Neural cell (in vitro differentiated cells): ENCODE data around the gene NIPA2. TPM values are rescaled to one million over a fixed set of nuclear protein-coding genes. Genes with fewer than 3 reads are reported as not detected.

ENCODE experiments used
- H2AFZ ChIP-seq: fragments of 200-600, 300-800 bp; sonication (generic), shearing (Covaris generic); 2 replicates; pipeline ENCODE4 v1.6.0; 2014; ENCODE audit warnings: low read depth, mild to moderate bottlenecking, antibody characterized with exemption, low read length, moderate library complexity
- H3F3A ChIP-seq: fragments of 200-600 bp; shearing (Covaris generic); 2 replicates; pipeline ENCODE4 v1.6.1; 2016; ENCODE audit warnings: mild to moderate bottlenecking, moderate library complexity, mixed read lengths, antibody characterized with exemption, low read length; ENCODE audit not compliant: insufficient read depth, poor library complexity, severe bottlenecking
- H3K27ac ChIP-seq: fragments of 200-600, 300-800 bp; sonication (generic), shearing (Covaris generic); 2 replicates; pipeline ENCODE4 v1.5.1; 2014; ENCODE audit warnings: mild to moderate bottlenecking, low read length, moderate library complexity
- H3K27me3 ChIP-seq: fragments of 300-800, 200-600 bp; sonication (generic), shearing (Covaris generic); 2 replicates; pipeline ENCODE4 v1.6.0; 2014; ENCODE audit warnings: mild to moderate bottlenecking, low read depth, low read length, moderate library complexity; ENCODE audit not compliant: insufficient read depth
- H3K36me3 ChIP-seq: fragments of 300-800, 200-600 bp; sonication (generic), shearing (Covaris generic); 2 replicates; pipeline ENCODE4 v1.5.1; 2014; ENCODE audit warnings: mild to moderate bottlenecking, antibody characterized with exemption, low read length, moderate library complexity; ENCODE audit not compliant: insufficient read depth
- H3K4me2 ChIP-seq: fragments of 300-800, 200-600 bp; sonication (generic), shearing (Covaris generic); 2 replicates; pipeline ENCODE4 v1.6.0; 2014; ENCODE audit warnings: mild to moderate bottlenecking, low read length
- H3K4me3 ChIP-seq: fragments of 300-800, 200-600 bp; sonication (generic), shearing (Covaris generic); 2 replicates; pipeline ENCODE4 v1.5.1; 2014; ENCODE audit warnings: mild to moderate bottlenecking, low read length, moderate library complexity
- H3K79me2 ChIP-seq: fragments of 200-600 bp; shearing (Covaris generic); replicated peaks from 2 replicates; pipeline ENCODE4 v1.6.0; 2014; ENCODE audit warnings: mild to moderate bottlenecking, low read length, moderate library complexity; ENCODE audit not compliant: insufficient read depth
- H3K9ac ChIP-seq: fragments of 300-800, 200-600 bp; sonication (generic), shearing (Covaris generic); 2 replicates; pipeline ENCODE4 v1.6.1; 2016; ENCODE audit warnings: mild to moderate bottlenecking, low read length, mixed read lengths
- H3K9me2 ChIP-seq: fragments of 200-600 bp; shearing (Covaris generic); 2 replicates; pipeline ENCODE4 v1.6.1; 2016; ENCODE audit warnings: mild to moderate bottlenecking, low read length, mixed read lengths; ENCODE audit not compliant: insufficient read depth
- H3K9me3 ChIP-seq: fragments of 200-600, 300-800 bp; sonication (generic), shearing (Covaris generic); 2 replicates; pipeline ENCODE4 v1.6.1; 2016; ENCODE audit warnings: mild to moderate bottlenecking, mixed run types, low read length, moderate library complexity, mixed read lengths
- H4K20me1 ChIP-seq: fragments of 200-600 bp; shearing (Covaris generic); 2 replicates; pipeline ENCODE4 v1.6.1; 2016; ENCODE audit warnings: mild to moderate bottlenecking, mixed run types; ENCODE audit not compliant: insufficient read depth
- CTCF ChIP-seq: fragments of 450-650 bp; IDR thresholded peaks from 2 replicates; pipeline ENCODE4 v1.5.1; 2014; ENCODE audit warnings: antibody characterized with exemption, mild to moderate bottlenecking, moderate library complexity; ENCODE audit not compliant: poor library complexity, severe bottlenecking
- EP300 ChIP-seq: fragments of 450-650 bp; conservative IDR thresholded peaks from 2 replicates; pipeline ENCODE4 v1.6.1; 2014; ENCODE audit warnings: antibody characterized with exemption, mild to moderate bottlenecking, moderate library complexity; ENCODE audit not compliant: poor library complexity, severe bottlenecking
- EZH2 ChIP-seq: fragments of 200-600, 300-800 bp; shearing (Covaris generic), sonication (generic); IDR thresholded peaks from 2 replicates; pipeline ENCODE4 v1.6.1; 2014; ENCODE audit warnings: antibody characterized with exemption, low read length, borderline replicate concordance, mild to moderate bottlenecking; ENCODE audit not compliant: insufficient read depth, poor library complexity, severe bottlenecking
- MXI1 ChIP-seq: fragments of 450-650 bp; conservative IDR thresholded peaks from 2 replicates; pipeline ENCODE4 v1.6.1; 2014; ENCODE audit warnings: antibody characterized with exemption, mild to moderate bottlenecking; ENCODE audit not compliant: poor library complexity, severe bottlenecking
- POLR2AphosphoS5 ChIP-seq: IDR thresholded peaks from 2 replicates; pipeline ENCODE4 v1.6.1; 2012
- RAD21 ChIP-seq: fragments of 450-650 bp; conservative IDR thresholded peaks from 2 replicates; pipeline ENCODE4 v1.6.1; 2014; ENCODE audit warnings: antibody characterized with exemption, mild to moderate bottlenecking, moderate library complexity
- REST ChIP-seq: IDR thresholded peaks from 2 replicates; pipeline ENCODE4 v1.6.1; 2012; ENCODE audit warnings: borderline replicate concordance
- SMC3 ChIP-seq: fragments of 450-650 bp; conservative IDR thresholded peaks from 2 replicates; pipeline ENCODE4 v1.6.1; 2014; ENCODE audit warnings: antibody characterized with exemption, mild to moderate bottlenecking, moderate library complexity; ENCODE audit not compliant: poor library complexity
- TAF1 ChIP-seq: IDR thresholded peaks from 2 replicates; pipeline ENCODE4 v1.6.1; 2012; ENCODE audit warnings: low read depth
- polyA plus RNA-seq: library from polyadenylated mRNA; depleted of rRNA; stranded (reverse); fragments of >200 nt; gene quantifications from 2 replicates; pipeline ENCODE4 v1.2.3, GENCODE V29; 2014

Gene NIPA2
- polyA plus RNA-seq, 1 donor from 2014 or later: 52.6 TPM

- no peak overlapping the region for H2AFZ ChIP-seq
- no peak overlapping the region for H3K9ac ChIP-seq
- TF ChIP-seq RAD21: no peak
- no peak for TF ChIP-seq TAF1
- no peak for TF ChIP-seq CTCF
- no peak for TF ChIP-seq POLR2AphosphoS5
- no peak for TF ChIP-seq SMC3
- no peak for TF ChIP-seq EP300
- TF ChIP-seq EZH2: no peak
- no peak for TF ChIP-seq MXI1
- TF ChIP-seq REST: no peak
- no peaks in the 10 kb centered on the region for H3K36me3 ChIP-seq
- no peak overlapping the region for H3K27ac ChIP-seq
- H3K9me3 ChIP-seq: no peaks in the 10 kb centered on the region
- no peak overlapping the region for H3K4me3 ChIP-seq
- H3K79me2 ChIP-seq: peaks cover 14% of the 10 kb centered on the region
- H3K27me3 ChIP-seq: no peaks in the 10 kb centered on the region
- H4K20me1 ChIP-seq: no peaks in the 10 kb centered on the region
- H3K4me2 ChIP-seq: no peak overlapping the region
- H3F3A ChIP-seq: no peaks in the 10 kb centered on the region
- no peaks in the 10 kb centered on the region for H3K9me2 ChIP-seq
These were observed 43.0 kb upstream of the NIPA2 start for GRCh38 chr15:22795206-22796063.

- Histone ChIP-seq H3F3A (no peaks in the 10 kb centered on the region), H3K9me2 (no peaks in the 10 kb centered on the region), H4K20me1 (no peaks in the 10 kb centered on the region), H3K4me2 (no peak overlapping the region), H3K9ac (no peak overlapping the region), H3K27me3 (no peaks in the 10 kb centered on the region), H3K27ac (no peak overlapping the region), H3K9me3 (no peaks in the 10 kb centered on the region), H2AFZ (no peak overlapping the region), H3K36me3 (no peaks in the 10 kb centered on the region), H3K4me3 (no peak overlapping the region), H3K79me2 (peaks cover 14% of the 10 kb centered on the region)
- TF ChIP-seq SMC3 (no peak), EZH2 (no peak), RAD21 (no peak), REST (no peak)
These were observed 42.4 kb upstream of the NIPA2 start for GRCh38 chr15:22796079-22796478.
